Cerebellar nuclear complex (tissue), 1 donor: Measurements from ENCODE around the gene CAMK2A.

ENCODE experiments used
- DNase-seq, 2 experiments: peaks; one replicate each; lab custom pipeline; 2025; lab: John Stamatoyannopoulos, UW

Gene CAMK2A

GRCh38 chr5:150289551-150290390, at the start of gene CAMK2A:
TSS of gene CAMK2A (minus strand) at chr5:150289773. CDS start at chr5:150289625, 148 bp downstream.
- DNase-seq: no peak

- DNase-seq: no peak
Observed at GRCh38 chr5:150339165-150339564, 49.6 kb upstream of the CAMK2A start.

- DNase-seq: no peak
Observed at GRCh38 chr5:150338546-150338945, 49.0 kb upstream of the CAMK2A start.

GRCh38 chr5:150335778-150336177, 46.2 kb upstream of the CAMK2A start:
- DNase-seq: no peak

DNA sequence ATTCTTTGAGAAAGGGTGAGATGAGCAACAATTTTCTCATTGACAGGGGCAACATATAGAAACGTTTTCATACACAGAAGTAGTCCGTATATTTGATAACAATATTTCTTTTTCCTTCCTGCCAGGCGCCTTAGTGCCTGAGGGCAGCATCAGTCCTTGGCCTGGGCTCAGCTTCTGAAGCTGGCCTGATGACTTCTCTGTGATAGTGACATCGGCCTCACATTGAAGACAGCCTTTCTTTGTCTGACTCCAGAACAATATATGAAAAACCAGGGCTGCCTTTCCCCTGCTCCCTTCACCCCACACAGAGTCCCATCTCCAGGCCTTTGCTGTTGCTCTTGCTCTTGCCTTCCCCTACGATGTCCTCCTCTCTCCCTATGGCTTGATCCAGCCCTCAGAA, 43.8 kb upstream of the CAMK2A start:
- DNase-seq: no peak

DNA sequence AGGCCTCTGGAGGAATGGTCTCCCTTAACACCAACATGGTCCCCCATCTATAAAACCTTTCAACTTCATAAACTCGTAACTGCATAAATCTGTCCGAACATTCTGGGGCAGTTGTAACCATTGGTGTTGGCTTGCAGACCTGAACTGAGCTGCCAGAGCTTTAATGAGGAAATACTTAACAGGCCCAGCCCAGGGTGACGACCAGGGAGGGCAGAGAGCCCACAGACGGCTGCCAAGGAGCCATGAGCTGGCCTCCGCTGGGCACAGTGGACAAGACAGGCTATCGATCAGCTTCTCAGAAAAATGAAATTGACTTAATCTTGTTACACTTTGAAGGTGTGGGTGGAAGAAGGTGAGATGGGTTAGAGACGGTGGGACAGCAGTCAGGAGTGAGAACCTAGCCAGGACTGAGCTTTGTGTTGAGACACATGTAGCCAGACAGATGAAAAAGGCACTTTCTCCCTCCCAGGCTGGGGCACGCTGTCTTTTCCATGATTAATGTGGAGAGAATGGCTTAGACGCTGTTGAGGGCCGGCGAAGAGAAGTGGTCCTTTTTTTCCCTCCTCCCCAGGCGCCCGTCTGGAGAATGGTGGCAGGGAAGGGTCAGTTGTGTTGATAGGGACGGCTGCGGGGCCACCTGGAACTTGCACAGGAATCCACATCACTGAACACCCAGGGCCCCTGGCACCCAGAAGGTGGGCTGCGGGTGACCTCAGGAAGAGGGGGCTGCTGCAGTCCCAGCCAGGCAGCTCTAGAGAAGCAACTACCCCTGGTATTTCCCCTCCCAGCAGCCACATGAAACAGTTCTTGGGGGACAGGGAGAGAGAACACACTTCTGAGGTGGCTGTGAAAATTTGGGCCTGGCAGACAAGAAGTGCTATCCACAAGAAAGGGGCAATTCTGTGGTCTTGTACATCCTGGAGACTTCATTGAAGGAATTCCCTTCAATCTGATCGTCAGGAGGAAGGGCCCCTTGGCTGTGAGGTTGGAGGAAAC, 40.6 kb upstream of the CAMK2A start:
- no peak for DNase-seq

DNA sequence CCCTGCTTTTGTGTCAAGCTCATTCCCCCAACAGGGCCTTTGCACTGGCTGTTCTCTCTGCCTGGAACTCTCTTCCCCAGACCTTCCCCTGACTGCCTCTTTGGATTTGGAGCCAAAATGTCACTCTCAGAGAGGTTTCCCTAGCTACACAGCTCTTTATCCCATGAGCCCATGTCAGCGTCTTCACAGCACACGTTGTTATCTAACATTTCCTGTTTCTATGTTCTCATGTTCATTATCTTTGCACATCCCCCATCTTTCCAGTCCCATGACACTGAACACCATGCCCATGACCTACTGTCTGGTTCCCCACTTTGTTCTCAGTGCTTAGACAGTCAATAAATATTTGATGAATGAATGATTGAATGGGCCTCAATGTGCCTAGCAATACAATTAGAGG, 39.5 kb upstream of the CAMK2A start:
- no peak for DNase-seq

- DNase-seq: no peak
Observed at GRCh38 chr5:150328515-150328914, 38.9 kb upstream of the CAMK2A start.

- no peak for DNase-seq
Observed at GRCh38 chr5:150327139-150327538, 37.6 kb upstream of the CAMK2A start.

GRCh38 chr5:150326707-150327106, 37.1 kb upstream of the CAMK2A start:
- DNase-seq: no peak

DNA sequence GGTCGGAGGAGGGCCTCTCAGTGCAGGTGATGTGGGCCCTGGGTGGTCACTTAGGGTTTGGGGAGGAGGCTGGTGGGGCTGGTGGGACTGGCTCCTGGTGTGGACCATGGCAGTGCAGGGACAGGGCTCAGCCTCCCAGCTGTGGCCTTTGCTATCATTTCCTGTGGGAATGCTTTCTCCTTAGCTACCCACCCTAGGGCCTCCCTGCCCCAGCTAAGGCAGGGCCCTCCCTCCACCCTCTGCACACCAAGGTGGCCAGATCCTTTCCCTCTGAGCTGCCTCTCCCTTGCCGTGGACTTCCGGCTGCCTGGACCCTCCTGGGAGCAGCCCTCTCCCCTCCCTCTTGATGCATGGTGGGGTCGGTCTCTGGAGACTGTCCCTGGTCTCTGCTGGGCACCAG, 35.9 kb upstream of the CAMK2A start:
- DNase-seq: no peak

DNA sequence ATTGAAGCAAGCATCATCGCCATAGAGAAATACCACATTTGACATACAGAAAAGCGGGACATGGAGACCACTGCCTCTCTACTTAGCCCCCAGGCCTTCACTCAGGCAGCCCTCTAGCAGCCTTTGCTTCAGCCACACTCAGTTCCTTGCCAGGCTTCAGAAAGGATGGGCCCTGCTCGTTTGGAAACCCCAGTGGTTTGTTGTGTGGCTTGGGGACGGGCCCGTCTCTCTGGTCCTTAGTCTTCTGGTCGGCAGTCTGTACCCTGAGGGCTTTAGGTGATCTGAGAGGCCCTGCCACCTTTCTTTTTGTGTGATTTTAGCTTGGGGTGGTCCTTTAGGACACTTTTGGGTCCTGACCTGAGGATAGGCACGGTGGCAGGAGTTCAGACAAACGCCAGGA, 34.2 kb upstream of the CAMK2A start:
- no peak for DNase-seq

DNA sequence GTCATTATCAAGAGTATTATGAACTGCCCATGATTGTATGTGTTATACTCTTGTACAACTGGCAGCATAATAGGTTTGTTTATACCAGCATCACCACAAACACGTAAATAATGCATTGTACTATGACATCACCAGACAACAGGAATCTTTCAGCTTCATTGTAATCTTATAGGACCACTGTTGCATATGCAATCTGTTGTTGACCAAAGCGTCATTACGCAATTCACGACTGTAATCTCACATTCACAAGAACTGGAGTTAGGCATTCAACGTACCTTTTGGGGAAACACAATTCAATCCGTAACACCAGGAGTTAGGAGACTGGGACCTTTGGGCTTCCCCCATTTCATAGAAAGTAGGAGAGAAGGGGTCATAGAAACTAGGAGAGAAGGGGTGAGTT, 33.5 kb upstream of the CAMK2A start:
- DNase-seq: no peak

- DNase-seq: no peak
Observed at GRCh38 chr5:150322202-150322601, 32.6 kb upstream of the CAMK2A start.

DNA sequence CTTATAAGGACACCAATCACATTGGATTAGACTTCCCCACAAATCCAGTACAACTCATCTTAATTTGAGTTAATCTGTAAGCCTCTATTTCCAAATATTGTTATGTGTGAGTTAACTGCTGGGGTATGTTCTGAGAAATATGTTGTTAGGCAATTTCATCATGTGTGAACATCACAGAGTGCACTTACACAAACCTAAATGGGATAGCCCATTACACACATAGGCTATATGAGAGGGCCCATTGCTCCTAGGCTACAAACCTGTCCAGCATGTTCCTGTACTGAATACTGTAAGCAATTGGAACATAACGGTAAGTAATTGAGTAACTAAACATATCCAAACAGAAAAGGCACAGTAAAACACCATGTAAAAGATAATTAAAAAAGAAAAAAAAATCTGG, 32.2 kb upstream of the CAMK2A start:
- DNase-seq: no peak

GRCh38 chr5:150321211-150321610, 31.6 kb upstream of the CAMK2A start:
- no peak for DNase-seq

- DNase-seq: no peak
Observed at GRCh38 chr5:150320044-150320613, 30.6 kb upstream of the CAMK2A start.

- DNase-seq: no peak
Observed at GRCh38 chr5:150319484-150319790, 29.9 kb upstream of the CAMK2A start.

- DNase-seq: no peak
Observed at GRCh38 chr5:150318613-150319483, 29.3 kb upstream of the CAMK2A start.

GRCh38 chr5:150317048-150318003, 27.8 kb upstream of the CAMK2A start:
- DNase-seq: no peak
